NCI-H524 treated with DMSO at 0.1 percent for 48 hours (cell line): ENCODE results near the gene KREMEN2.
"Not testable (repeated sequence)": the region's sequence is repeated elsewhere in the genome, so short reads cannot be mapped to it uniquely, and the experiment has no call there.

Source experiments
- DNase-seq: peaks from one replicate; lab custom pipeline; 2025; lab: John Stamatoyannopoulos, UW

The KREMEN2 gene, protein sequence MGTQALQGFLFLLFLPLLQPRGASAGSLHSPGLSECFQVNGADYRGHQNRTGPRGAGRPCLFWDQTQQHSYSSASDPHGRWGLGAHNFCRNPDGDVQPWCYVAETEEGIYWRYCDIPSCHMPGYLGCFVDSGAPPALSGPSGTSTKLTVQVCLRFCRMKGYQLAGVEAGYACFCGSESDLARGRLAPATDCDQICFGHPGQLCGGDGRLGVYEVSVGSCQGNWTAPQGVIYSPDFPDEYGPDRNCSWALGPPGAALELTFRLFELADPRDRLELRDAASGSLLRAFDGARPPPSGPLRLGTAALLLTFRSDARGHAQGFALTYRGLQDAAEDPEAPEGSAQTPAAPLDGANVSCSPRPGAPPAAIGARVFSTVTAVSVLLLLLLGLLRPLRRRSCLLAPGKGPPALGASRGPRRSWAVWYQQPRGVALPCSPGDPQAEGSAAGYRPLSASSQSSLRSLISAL

DNA sequence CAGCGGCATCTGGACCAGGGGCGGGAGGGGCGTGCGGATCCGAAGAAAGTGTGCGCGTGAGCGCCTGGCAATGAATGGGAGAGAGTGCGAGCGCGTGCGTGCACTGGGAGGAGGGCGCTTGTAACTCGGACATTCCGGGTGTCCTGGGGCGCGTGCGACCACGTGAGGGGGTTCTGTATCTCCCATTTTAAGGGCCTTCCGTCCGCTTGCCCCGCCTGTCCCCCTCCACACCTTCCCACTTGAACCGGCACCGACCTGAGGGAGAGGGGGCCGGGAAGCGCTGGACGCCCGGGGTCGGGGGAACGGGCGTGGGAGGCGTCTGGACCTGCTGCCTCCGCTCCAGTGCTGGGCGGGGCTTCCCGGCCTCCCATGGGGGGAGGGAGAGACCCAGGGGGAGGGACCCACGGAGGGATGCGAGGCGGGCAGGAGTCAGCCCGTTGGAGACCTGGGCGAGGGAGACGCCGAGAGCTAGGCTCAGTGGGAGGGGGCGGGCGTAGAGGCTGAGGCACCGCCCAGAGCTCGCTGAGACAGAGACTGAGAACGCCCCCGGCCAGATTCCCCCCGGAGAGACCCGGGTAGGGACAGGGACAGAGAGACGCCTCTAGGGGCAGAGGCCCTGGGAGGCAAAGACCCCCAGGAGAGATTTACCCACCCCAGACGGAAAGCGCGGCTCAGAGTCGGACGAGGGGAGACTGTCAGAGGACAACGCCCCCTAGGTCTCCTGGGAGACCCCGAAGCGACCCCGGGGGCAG lies at the start of gene KREMEN2:
Gene KREMEN2, plus strand, starts transcription at position 553 of the 752 bp plus-strand sequence. CDS start 246 bp downstream, outside the sequence.
- peak; percentile 52 for DNase-seq

DNA sequence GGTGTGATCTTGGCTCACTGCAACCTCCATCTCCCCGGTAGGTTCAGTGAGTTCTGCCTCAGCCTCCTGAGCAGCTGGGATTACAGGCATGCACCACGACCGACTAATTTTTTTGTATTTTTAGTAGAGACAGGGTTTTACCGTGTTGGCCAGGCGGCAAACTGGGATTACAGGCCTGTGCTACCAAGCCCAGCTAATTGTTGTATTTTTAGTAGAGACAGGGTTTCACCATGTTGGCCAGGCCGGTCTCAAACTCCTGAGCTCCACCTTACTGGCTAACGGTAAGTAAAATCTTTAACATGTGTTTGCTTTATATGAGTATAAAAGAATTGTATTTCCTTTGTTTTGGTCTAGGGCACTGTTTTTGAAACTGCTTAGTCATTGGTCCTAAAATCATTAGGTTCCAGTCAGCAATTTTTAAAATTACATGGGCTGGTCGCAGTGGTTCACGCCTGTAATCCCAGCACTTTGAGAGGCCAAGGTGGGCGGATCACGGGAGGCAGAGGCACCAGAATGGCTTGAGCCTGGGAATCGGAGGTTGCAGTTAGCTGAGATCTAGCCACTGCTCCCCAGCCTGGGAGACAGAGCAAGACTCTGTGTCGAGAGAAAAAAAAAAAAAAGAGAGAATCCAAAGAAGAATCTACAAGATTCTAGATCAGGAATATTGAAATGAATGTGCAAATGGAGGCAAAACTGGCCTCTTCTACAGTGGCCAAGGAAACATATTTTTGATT lies 48.7 kb upstream of the KREMEN2 start:
- DNase-seq: no peak

DNA sequence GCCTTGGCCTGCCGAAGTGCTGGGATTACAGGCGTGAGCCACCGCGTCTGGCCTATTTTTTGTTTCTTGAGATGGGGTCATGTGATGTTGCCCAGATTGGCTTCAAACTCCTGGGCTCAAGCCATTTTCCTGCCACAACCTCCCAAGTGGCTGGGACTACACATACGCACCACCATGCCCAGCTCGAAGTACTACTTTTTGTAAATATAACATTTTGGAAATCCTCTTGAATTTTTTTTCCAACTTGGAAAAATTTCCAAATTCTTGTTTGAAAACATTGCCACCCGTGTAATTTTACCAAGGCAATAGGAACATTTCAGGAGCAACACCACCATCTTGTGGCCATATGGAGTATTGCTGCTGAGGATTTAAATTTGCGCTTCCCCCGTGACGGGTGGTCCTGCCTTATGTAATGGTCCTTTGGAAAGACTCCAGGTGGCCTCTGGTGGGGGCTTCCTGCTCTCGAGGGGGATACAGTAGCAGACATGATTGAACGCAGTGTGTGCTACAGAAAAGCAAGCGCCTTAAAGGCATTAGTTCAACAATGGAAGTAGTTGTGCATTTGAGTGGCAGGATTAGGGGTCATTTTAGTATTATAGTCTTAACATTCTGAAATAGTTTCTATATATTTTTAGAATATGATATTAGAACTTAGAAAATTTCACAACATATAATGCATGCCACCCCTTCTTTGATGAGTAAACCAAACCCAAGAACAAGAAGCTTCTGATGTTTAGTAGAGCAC lies 44.4 kb upstream of the KREMEN2 start:
- DNase-seq: no peak

DNA sequence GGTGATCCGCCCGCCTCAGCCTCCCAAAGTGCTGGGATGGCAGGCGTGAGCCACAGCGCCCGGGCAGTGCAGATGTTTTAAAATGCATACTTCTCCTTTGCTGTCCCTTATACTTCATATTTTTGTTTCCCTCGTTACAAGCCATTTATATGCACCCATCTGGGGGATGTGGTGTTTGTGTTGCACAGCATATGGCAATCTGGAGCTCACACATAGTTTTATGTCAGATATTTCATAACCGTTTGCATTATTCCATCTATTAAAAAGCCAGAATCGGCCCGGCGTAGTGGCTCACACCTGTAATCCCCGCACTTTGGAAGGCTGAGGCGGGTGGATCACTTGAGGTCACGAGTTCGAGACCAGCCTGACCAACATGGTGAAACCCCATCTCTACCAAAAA lies 40.6 kb upstream of the KREMEN2 start:
- no peak for DNase-seq

DNA sequence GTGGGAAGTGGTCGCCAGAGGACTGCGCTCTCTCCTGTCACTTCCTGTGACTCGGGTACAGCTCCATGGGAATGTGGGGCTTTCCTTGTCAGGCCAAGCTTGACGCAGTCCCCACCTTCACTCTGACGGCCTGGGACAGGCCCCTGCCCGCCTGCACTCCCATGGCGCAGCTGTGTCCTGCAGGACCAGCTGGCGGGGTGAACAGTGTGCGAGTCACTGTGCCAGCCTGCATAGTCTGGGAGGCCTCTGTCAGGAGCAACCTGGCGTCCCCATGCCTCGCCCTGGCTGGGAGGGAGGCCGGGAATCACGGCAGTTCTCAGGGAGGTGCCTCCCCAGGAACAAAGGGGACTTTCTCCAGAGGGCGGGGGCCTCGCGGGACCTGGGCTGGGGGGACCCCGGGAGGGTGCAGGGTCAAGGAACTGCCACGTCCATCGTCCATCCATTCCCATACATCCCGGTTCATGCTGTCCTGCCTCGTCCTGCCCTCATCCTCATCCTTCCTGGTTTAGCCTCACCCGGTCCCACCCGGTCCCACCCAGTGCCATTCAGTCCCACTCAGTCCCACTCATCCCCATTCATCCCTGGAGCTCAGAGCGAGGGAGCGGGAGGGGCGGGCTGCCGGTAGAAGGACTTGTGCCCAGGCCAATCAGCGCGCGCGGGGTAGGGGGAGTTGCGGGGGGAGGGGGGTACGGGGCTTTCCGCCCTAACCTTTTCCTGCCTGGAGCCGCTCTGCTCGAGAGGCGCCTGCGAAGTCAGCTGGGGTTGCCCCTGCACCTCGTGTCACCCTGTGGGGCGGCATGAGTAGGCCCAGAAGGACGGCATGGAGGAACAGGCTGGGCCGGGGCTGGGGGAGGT lies 38.9 kb upstream of the KREMEN2 start:
- no peak for DNase-seq

DNA sequence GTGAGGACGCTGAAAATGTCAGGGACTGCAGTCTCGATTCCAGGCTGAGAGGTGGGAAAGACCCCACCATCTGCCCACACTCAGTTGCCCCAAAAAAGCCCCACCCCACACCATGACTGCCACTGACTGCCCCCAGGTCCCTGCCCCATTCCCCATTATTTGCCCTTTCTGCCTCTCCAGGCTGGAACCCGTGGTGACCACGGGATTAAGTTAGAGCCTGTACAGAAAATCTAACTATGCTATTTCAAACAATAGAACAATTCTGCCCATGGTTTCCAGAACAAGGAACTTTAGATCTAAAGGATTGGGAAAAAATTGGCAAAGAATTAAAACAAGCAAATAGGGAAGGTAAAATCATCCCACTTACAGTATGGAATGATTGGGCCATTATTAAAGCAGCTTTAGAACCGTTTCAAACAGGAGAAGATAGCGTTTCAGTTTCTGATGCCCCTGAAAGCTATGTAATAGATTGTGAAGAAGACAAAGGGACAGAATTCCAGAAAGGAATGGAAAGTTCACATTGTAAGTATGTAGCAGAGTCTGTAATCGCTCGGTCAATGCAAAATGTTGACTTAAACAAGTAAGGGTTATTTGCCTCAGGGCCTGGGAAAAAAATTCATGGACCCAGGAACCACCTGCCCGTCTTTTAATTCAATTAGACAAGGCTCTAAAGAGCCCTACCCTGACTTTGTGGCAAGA lies 38.0 kb upstream of the KREMEN2 start:
- DNase-seq: no peak

DNA sequence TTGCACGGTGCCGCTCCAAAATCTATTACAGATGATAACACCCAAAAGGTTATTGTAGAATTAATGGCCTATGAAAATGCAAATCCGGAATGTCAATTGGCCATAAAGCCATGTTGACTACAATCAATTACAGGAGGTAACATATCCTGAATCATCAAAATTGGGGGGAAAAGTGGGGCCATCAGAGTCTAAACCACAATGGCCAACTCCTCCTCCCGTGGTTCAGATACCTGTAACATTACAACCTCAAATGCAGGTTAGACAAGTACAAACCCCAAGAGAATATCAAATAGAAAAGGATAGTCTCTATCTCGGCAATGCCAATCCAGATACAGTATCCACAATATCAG lies 37.5 kb upstream of the KREMEN2 start:
- no peak for DNase-seq

DNA sequence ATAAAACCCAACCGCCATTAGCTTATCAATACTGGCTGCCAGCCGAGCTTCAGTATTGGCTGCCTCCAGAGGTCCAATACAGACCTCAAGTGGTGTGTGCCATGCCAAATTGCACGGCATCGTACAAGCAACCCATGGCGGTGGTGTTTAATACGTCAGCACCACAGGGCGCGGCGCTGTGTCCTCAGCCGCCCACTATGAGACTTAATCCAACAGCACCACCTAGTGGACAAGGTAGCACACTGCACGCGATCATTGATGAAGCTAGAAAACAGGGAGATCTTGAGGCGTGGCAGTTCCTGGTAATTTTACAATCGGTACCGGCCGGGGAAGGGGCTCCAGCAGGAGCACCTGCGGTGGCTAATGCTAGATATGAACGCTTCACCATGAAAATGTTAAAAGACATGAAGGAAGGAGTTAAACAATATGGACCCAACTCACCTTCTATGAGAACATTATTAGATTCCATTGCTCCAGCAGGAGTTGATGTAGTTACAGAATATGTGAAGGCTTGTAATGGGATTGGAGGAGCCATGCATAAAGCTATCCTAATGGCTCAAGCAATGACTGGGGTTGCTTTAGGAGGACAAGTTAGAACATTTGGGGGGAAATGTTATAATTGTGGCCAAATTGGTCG lies 36.9 kb upstream of the KREMEN2 start:
- peak; percentile 37 for DNase-seq

DNA sequence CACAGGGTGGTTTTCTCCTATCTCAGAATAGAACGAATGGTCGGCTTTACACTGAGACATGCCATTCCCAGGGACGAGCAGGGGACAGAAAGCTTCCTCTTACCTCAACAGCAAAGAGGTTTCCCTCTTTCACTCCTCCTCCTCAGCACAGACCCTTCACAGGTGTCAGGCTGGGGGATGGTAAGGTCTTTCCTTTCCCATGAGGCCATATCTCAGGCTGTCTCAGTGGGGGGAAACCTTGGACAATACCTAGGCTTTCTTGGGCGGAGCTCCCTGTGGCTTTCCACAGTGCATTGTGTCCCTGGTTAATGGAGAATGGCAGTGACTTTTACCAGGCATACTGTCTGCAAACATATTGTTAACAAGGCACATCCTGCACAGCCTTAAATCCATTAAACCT lies 35.9 kb upstream of the KREMEN2 start:
- not testable (repeated sequence) for DNase-seq

DNA sequence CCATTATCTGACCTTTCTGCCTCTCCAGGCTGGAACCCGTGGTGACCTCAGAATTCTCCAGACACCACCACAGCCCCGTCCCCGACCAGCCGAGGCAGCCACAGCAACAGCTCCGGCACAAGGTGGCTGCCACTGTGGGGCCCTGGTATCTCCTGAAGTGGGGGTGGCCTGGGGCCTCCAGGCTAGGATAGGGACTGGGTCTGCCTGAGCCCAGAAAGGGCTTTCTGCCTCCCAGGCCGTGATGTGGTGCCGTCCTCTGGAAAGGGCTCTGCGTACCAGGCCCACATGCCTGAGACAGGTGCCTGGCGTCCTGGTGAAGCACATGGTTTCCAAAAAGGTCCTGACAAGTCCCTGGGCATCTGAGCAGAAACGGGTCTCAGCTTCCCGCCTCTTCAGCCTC lies 35.3 kb upstream of the KREMEN2 start:
- DNase-seq: no peak

DNA sequence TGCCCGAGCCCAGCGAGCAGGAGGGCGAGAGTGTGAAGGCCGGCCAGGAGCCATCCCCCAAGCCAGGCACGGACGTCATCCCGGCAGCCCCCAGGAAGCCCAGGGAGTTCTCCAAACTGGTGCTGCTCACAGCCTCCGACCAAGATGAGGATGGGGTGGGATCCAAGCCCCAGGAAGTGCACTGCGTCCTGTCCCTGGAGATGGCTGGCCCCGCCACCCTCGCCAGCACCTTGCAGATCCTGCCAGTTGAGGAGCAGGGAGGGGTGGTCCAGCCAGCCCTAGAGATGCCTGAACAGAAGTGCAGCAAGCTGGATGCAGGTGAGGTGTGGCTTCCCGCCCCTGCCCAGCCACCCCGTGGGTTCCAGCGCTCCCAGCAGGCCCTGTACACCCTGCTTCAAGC lies 34.4 kb upstream of the KREMEN2 start:
- no peak for DNase-seq

DNA sequence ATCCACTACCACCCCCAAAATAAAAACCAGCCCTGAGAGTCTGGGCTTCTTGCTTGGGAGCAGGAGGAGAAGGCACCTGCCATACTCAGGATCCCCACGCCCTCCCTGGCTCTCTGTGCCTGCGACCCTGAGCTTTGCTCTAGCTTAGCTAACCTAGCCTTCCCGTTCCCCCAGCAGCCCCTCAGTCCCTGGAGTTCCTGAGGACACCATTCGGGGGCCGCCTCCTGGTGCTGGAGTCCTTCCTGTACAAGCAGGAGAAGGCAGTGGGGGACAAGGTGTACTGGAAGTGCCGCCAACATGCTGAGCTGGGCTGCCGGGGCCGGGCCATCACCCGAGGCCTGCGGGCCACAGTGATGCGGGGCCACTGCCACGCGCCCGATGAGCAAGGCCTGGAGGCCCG lies 33.8 kb upstream of the KREMEN2 start:
- no peak for DNase-seq

DNA sequence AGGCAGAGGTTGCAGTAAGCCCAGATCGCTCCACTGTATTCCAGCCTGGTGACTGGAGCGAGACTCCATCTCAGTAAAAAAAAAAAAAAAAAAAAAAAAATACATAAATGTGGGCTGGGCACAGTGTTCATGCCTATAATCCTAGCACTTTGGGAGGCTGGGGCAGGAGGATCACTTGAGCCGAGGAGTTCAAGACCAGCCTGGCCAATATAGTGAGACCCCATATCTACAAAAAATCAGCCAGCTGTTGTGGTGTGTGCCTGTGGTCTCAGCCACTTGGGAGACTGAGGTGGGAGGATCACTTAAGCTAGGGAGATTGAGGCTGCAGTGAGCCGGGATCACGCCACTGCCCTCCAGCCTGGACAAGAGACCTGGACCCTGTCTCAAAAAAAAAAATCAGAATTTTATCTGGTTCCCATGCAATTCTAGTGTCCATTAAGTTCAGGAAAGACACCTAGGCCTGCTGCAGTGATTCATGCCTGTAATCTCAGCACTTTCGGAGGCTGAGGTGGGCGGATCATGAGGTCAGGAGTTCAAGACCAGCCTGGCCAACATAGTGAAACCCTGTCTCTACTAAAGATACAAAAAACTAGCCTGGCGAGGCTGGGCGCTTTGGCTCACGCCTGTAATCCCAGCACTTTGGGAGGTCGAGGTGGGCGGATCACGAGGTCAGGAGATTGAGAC lies 32.7 kb upstream of the KREMEN2 start:
- not testable (repeated sequence) for DNase-seq

DNA sequence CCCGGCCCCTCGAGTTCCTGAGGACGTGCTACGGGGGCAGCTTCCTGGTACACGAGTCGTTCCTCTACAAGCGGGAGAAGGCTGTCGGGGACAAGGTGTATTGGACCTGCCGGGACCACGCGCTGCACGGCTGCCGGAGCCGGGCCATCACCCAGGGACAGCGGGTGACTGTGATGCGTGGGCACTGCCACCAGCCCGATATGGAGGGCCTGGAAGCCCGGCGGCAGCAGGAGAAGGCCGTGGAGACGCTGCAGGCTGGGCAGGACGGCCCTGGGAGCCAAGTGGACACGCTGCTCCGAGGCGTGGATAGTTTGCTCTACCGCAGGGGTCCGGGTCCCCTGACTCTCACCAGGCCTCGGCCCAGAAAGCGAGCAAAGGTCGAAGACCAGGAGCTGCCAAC lies 30.9 kb upstream of the KREMEN2 start:
- no peak for DNase-seq

DNA sequence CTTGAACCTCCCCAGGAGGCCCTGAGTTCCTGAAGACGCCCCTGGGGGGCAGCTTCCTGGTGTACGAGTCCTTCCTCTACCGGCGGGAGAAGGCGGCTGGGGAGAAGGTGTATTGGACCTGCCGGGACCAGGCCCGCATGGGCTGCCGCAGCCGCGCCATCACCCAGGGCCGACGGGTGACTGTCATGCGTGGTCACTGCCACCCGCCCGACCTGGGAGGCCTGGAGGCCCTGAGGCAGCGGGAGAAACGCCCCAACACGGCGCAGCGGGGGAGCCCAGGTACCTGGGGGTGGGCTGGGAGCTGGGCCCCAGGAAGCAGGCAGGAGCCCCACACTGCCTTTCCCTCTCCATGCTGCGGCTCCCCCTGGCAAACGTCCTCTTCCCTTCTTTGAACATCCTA lies 30.4 kb upstream of the KREMEN2 start:
- DNase-seq: no peak

DNA sequence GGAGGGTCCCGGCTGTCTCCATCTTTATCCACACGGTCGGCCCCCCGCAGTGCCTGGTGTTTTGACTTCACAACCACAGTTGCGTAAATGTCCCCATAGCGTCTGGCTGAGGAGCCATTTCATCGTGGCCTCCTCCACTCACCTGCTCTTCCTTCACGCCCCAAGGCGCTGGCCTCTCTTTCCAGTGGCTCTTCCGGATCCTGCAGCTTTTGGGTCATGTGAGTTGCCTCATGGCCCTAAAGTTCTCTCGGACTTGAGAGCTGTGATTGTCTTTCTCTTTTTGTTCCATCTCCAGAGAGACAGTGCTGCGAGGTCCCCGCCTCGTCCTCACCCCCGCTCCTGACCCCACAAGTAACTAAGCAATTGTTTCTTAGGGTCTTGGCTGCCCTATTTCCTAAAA lies 29.6 kb upstream of the KREMEN2 start:
- no peak for DNase-seq

DNA sequence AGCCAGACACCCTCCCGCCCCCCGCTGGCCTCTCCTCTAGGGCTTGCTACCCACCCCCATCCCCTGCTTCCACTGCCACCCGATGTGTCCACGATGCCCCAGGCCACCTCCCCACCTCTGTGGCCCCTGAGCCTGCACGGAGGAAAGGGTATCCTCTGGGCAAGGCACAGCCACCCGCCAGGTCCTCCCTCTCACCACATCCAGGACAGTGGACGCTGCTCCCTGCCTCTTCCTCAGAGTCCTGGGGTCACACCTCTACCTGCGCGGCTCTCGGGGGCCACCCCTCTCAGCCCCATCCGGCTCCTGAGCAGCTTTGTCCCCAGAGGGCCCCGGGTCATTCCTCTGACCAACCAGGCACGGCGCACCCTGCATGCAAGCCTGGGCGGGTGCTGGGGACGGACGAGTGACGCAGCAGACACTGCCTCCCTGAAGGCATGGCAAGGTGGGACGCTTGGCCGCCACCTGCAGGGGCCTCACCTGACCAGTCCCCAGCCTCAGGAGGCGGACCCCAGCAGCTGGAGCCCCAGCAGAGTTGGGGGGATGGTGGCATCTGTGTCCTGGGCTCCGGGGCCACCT lies 27.6 kb upstream of the KREMEN2 start:
- no peak for DNase-seq

DNA sequence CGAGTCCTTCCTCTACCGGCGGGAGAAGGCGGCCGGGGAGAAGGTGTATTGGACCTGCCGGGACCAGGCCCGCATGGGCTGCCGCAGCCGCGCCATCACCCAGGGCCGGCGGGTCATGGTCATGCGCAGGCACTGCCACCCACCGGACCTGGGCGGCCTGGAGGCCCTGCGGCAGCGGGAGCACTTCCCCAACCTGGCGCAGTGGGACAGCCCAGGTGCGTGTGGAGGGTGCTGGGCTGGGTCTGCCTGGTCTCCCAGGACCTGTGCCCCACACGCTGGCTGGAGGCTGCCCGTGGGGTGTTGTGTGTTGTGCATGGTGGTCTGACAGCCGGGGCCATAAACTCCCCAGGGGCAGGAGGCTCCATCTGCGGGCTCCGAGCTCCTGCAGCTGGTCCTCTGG lies 26.9 kb upstream of the KREMEN2 start:
- no peak for DNase-seq

DNA sequence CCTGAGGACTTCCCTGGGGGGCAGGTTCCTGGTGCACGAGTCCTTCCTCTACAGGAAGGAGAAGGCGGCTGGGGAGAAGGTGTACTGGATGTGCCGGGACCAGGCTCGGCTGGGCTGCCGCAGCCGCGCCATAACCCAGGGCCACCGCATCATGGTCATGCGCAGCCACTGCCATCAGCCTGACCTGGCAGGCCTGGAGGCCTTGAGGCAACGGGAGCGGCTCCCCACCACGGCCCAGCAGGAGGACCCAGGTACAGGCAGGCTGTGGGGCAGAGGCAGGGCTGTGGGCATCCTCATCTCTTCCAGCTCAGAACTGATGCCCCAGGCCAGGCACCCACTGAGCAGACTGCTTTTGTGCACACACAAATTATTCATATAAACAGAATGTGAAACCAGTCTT lies 25.9 kb upstream of the KREMEN2 start:
- DNase-seq: no peak
